Hepatic stellate cell (primary cell): Measurements from ENCODE around the gene GPRASP3.
"Not testable (repeated sequence)": the region's sequence is repeated elsewhere in the genome, so short reads cannot be mapped to it uniquely, and the experiment has no call there.

Source experiments
- DNase-seq: peaks from one replicate; pipeline ENCODE4 v3.0.0; 2011; ENCODE audit warnings: low spot score

The GPRASP3 gene, protein sequence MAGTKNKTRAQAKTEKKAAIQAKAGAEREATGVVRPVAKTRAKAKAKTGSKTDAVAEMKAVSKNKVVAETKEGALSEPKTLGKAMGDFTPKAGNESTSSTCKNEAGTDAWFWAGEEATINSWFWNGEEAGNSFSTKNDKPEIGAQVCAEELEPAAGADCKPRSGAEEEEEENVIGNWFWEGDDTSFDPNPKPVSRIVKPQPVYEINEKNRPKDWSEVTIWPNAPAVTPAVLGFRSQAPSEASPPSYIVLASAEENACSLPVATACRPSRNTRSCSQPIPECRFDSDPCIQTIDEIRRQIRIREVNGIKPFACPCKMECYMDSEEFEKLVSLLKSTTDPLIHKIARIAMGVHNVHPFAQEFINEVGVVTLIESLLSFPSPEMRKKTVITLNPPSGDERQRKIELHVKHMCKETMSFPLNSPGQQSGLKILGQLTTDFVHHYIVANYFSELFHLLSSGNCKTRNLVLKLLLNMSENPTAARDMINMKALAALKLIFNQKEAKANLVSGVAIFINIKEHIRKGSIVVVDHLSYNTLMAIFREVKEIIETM

GRCh38 chrX:102720237-102721168 is at the start of gene GPRASP3:
TSS of gene GPRASP3 (plus strand) at chrX:102720743. CDS start at chrX:102748996, 28,253 bp downstream.
- peak; percentile 71 for DNase-seq

- DNase-seq = no peak
These were observed 47.7 kb upstream of the GPRASP3 start for GRCh38 chrX:102672856-102673255.

DNA sequence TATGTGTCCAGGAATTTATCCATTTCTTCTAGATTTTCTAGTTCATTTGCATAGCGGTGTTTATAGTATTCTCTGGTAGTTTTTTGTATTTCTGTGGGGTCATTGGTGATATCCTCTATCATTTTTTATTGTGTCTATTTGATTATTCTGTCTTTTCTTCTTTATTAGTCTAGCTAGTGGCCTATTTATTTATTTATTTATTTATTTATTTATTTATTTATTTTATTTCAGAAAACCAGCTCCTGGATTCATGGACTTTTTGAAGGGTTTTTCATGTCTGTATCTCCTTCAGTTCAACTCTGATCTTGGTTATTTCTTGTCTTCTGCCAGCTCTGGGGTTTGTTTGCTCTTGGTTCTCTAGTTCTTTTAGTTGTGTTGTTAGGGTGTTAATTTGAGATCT is 43.1 kb upstream of the GPRASP3 start:
- not testable (repeated sequence) for DNase-seq

GRCh38 chrX:102684772-102685520 is 35.6 kb upstream of the GPRASP3 start:
- DNase-seq = no peak

DNA sequence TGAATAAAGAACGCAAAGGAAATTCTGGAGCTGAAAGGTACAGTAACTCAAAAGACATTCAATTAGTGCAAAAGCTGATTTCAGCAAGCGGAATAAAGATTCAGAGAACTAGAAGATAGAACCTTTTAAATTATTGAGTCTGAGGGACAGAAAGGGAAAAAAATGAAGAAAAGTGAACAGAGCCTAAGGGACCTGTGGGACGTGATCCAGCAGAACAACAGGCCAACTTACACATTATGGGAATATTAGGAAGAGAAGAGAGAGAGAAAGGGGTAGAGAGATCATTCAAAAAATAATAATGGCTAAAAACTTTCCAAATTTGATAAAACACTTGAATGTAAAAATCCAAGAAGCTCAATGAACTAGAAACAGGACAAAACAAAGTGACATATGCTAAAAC is 25.8 kb upstream of the GPRASP3 start:
- no peak for DNase-seq

DNA sequence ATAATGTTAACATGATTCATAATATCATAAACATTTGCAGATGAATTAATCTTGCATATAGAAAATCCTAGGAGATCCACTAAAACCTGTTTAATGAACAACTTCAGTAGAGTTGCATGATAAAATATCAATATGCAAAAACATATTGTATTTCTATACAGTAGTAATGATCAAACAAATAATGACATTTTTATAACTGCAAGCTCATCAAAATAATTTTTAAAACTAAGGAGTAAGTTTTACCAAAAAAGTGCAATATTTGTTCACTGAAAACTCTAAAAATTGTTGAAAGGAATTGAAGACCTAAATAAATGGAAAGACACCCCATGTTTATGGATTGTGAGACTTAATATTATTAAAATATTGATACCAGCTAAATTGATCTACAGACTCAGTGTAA is 24.2 kb upstream of the GPRASP3 start:
- DNase-seq = no peak

- no peak for DNase-seq
These were observed 23.0 kb upstream of the GPRASP3 start for GRCh38 chrX:102697494-102697893.

DNA sequence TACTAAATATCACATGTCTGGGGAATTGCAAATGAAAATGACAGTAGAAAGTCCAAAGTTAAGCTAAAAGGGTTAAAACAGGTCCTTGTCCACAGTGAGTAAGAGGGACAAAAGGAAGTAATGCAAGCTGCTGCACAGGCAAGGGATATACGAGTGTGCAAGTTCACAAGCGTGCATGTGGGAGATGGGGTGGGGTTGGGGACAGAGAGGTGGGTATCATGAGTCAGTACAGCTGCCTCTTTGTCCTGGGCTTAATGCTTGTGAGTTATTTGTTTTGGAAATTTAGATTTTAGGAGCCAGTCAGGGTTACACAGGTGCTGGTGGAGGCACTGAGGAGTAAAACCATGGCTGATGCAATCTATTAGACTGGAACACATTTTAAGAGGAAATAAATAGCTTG is 11.6 kb upstream of the GPRASP3 start:
- no peak for DNase-seq

- no peak for DNase-seq
These were observed 8.7 kb upstream of the GPRASP3 start for GRCh38 chrX:102711872-102712215.

DNA sequence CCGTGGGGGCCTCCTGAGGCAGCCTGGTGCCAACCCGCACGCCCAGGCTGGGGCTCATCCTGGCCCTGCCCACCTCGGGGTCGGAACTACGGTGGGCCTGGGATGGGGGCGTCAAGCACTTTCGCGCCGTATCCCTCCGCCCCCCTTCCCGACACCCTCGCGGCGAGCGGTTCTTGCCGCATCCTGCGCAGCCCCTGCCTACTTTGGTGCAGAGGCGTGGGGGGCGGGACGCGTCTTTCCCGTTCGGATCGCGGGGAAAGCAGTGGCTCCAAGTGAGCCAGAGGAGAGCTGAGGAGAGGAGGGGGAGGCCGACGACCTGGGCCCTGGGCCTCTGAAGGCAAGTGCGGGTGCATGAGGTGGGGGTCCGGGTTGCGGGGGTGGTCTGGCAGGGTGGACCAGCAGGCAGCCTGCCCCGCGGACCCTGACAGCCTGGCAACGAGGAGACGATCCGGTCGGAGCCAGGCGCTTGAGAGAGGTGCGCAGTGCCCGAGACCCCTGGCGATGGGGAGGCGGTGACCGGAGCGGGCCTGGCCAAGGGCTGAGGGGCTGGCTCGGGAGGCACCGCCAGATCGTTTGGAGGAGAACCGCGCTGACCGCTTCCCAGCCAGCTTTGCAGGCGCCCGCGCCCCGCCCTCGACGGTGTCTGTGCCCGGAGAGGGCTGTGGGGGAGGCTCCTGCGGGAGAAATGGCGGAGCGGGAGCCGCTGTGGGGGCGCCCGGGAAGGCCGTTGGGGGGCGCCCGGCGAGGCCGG is 8.2 kb upstream of the GPRASP3 start, which contains the start of gene GPRASP2:
Gene GPRASP2 (plus strand): TSS at position 233 of the 751 bp plus-strand sequence. CDS start 2,422 bp downstream, outside the sequence.
- DNase-seq = no peak

- DNase-seq = peak; percentile 29
These were observed 7.4 kb upstream of the GPRASP3 start for GRCh38 chrX:102712981-102713625.

GRCh38 chrX:102714994-102715393 is 5.5 kb upstream of the GPRASP3 start:
- DNase-seq = no peak

DNA sequence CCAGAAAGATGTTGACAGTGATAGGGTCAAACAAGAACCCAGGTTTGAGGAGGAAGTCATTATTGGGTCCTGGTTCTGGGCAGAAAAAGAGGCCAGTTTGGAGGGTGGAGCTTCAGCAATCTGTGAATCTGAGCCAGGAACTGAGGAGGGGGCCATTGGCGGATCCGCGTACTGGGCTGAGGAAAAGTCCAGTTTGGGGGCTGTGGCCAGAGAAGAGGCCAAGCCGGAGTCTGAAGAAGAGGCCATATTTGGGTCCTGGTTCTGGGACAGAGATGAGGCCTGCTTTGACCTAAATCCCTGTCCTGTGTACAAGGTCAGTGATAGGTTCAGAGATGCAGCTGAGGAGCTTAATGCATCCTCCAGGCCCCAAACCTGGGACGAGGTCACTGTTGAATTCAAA is 4.6 kb upstream of the GPRASP3 start:
- no peak for DNase-seq

DNA sequence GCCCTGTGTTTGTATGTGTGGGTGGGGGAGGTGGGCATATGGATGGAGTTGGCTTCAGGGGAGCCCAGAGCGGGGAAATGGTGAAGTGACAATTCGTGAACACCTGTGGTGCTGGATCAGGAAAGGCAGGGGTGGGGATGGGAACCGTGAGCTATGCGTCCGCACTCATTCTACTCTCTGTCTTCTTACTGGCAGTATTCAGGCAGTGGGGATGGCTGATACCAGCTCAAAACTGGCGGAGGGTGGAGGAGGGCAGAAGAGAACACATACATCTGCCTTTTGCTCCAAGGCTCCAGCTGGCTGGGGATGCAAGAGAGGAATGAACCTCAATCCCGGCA is 595 bp downstream of the GPRASP3 start:
- not testable (repeated sequence) for DNase-seq

DNA sequence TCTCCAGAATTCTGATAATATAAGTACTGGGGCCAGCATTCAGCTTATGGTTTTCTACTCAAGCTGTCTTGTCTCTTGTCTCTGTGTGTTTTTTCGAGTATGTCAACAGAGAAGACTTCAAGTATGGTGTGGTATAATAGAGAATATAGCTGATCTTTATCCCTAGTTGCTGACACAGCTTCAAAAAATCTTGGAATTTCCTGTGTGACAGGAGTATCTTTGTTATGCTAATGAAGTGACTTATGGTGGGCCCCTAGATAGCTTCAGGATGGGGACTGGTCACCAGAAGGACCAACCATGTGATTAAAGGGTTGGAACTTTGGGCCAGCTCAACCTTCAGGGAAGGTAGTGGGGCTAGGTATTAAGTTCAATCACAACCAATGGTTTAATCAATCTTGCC is 2.9 kb downstream of the GPRASP3 start:
- no peak for DNase-seq

- no peak for DNase-seq
These were observed 7.2 kb downstream of the GPRASP3 start for GRCh38 chrX:102727761-102728160.

DNA sequence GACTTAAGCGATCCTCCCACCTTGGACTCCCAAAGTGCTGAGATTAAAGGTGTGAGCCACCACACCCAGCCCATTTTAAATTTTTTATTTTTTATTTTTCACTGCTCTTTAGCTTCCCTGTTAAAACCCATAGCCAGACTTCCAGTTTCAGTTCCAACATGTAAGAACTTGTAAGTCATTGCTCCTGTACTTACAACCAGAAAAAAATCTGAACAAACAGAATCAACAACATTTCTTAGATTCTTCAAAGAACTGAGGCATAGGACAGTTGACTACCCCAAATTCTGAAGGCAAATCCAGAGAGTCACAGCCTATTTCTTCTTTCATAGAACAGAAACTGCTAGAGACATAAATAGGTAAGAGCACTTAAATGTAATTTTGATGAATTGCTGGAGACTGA is 8.1 kb downstream of the GPRASP3 start:
- DNase-seq = no peak

DNA sequence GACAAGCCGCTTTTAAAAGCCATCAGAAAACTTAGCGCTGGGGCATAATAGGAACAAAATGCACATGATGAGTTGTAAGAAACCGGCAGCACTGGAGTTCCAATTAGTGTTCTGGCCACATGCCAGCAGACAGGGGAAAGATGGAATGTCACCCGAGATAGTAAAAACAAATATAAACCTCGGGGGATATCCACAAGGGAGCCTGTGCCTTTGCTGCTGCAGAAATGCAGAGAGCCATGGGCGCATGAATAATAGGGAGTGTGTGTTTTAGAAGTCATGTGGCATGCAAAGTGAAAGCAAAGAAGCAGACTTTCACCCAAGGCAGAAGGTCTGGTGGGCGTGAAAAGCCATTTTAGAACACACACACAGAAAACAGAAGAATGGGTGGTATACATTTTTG is 19.1 kb downstream of the GPRASP3 start:
- DNase-seq = no peak

DNA sequence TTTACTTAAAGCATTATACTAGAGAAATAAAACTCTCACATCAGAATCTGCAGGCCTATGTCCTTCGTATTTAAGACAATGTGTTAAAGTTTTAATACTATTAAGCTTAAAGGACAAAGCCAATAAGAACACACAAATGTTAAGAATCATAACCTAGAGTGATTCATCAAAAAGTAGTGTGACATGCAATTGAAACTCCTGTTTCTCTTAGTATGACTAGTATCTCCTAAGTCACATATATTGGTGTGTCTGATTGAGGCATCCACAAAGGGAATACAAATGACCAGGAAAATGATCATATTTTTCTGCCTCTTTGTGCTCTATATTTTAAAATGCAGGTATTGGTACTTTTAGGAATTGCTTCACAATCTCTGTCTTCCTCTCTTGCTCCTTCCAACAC is 23.8 kb downstream of the GPRASP3 start:
- DNase-seq = no peak

- no peak for DNase-seq
These were observed 24.9 kb downstream of the GPRASP3 start for GRCh38 chrX:102745513-102745856.
